ENCODE results near the gene SLC8A1.

- TF ChIP-seq POLR2A (IDR thresholded peaks at IDR 0.05) (no peak), CTCF (IDR thresholded peaks at IDR 0.05) (no peak)
These were observed 320.7 kb downstream of the SLC8A1 start for GRCh38 chr2:40131081-40131704.

Measured in testis (tissue), 2 donors.